IMR-90 (cell line): ENCODE results near the gene SEZ6L. TPM values are rescaled to one million over a fixed set of nuclear protein-coding genes. Genes with fewer than 3 reads are reported as not detected.

Experiments used
- ATAC-seq: fragments of 200-7000 bp; cut with Tn5 transposase; 2 replicates; pipeline ENCODE4 v1.9.1; 2020; ENCODE audit warnings: low read depth, mild to moderate bottlenecking, moderate library complexity
- BruUV-seq: library from RNA; stranded (reverse); fragments of 400-500 nt; replicated peaks from 2 replicates; lab custom pipeline; 2021; lab: Mats Ljungman, UMichigan
- CTCF ChIA-PET: fragments of 300-600 bp; formaldehyde crosslinking; extraction: SDS; loops from one replicate; lab custom pipeline; 2021; ENCODE audit warnings: antibody characterized with exemption; lab: Yijun Ruan, JAX
- POLR2A ChIA-PET: fragments of 300-600 bp; sonication (Branson Sonifier 250); formaldehyde crosslinking; loops from one replicate; lab custom pipeline; 2022; ENCODE audit warnings: antibody characterized with exemption; ENCODE audit not compliant: unreplicated experiment; lab: Charles Lee
- DNase-seq: peaks from one replicate; pipeline ENCODE4 v3.0.0; 2013
- H2AFZ ChIP-seq: replicated peaks from 2 replicates; pipeline ENCODE3; 2013; ENCODE audit warnings: low read length, mild to moderate bottlenecking; ENCODE audit not compliant: poor library complexity
- H2AK5ac ChIP-seq: 2 replicates; pipeline ENCODE4 v1.6.1; 2013; ENCODE audit warnings: low read depth, low read length, inconsistent platforms
- H2AK9ac ChIP-seq: replicated peaks from 2 replicates; pipeline ENCODE3; 2013; ENCODE audit warnings: mild to moderate bottlenecking, low read depth, low read length, moderate library complexity; ENCODE audit not compliant: poor library complexity
- H2BK120ac ChIP-seq: 2 replicates; pipeline ENCODE4 v1.6.1; 2013; ENCODE audit warnings: low read depth, low read length, inconsistent platforms
- H2BK15ac ChIP-seq: 3 replicates; pipeline ENCODE4 v1.6.1; 2013; ENCODE audit warnings: low read depth, low read length, inconsistent platforms
- H2BK20ac ChIP-seq: 2 replicates; pipeline ENCODE4 v1.6.1; 2013; ENCODE audit warnings: low read depth, mild to moderate bottlenecking, inconsistent platforms, low read length, moderate library complexity
- H2BK5ac ChIP-seq: 2 replicates; pipeline ENCODE4 v1.6.1; 2013; ENCODE audit warnings: mild to moderate bottlenecking, low read depth, low read length, inconsistent platforms; ENCODE audit not compliant: poor library complexity, severe bottlenecking
- H3K14ac ChIP-seq: replicated peaks from 2 replicates; pipeline ENCODE4 v1.6.1; 2013; ENCODE audit warnings: low read depth, low read length, inconsistent platforms
- H3K18ac ChIP-seq: 2 replicates; pipeline ENCODE4 v1.6.1; 2013; ENCODE audit warnings: low read depth, low read length, control low read depth
- H3K23ac ChIP-seq: 2 replicates; pipeline ENCODE4 v1.6.1; 2013; ENCODE audit warnings: low read depth, low read length, inconsistent platforms
- H3K27ac ChIP-seq: 2 replicates; pipeline ENCODE4 v1.5.1; 2013; ENCODE audit warnings: mild to moderate bottlenecking, control low read depth, low read length; ENCODE audit not compliant: insufficient read depth
- H3K27me3 ChIP-seq: 2 replicates; pipeline ENCODE4 v1.6.1; 2013; ENCODE audit warnings: low read length; ENCODE audit not compliant: control insufficient read depth, insufficient read depth
- H3K36me3 ChIP-seq: 2 replicates; pipeline ENCODE4 v1.6.1; 2013; ENCODE audit warnings: low read length, mixed read lengths; ENCODE audit not compliant: control insufficient read depth, insufficient read depth
- H3K4ac ChIP-seq: 2 replicates; pipeline ENCODE4 v1.6.1; 2013; ENCODE audit warnings: low read depth, low read length, inconsistent platforms
- H3K4me1 ChIP-seq: 2 replicates; pipeline ENCODE4 v1.6.1; 2013; ENCODE audit warnings: low read length, mixed read lengths; ENCODE audit not compliant: control insufficient read depth, insufficient read depth
- H3K4me2 ChIP-seq: 2 replicates; pipeline ENCODE4 v1.6.1; 2013; ENCODE audit warnings: low read depth, mild to moderate bottlenecking, control low read depth, low read length, moderate library complexity
- H3K4me3 ChIP-seq: 2 replicates; pipeline ENCODE4 v1.5.1; 2013; ENCODE audit warnings: low read depth, mild to moderate bottlenecking, control low read depth, low read length, moderate library complexity; ENCODE audit not compliant: insufficient read depth
- H3K56ac ChIP-seq: 2 replicates; pipeline ENCODE4 v1.6.1; 2013; ENCODE audit warnings: low read length, inconsistent platforms; ENCODE audit not compliant: insufficient read depth; ENCODE audit errors: extremely low read depth
- H3K79me1 ChIP-seq, 2 experiments: 2 replicates each; pipeline ENCODE4 v1.6.1; 2013; ENCODE audit warnings: low read length in 2 of 2, inconsistent platforms in 1 of 2, low read depth in 1 of 2
- H3K9ac ChIP-seq: 2 replicates; pipeline ENCODE4 v1.6.1; 2013; ENCODE audit warnings: low read depth, low read length, control low read depth
- H3K9me1 ChIP-seq: 2 replicates; pipeline ENCODE4 v1.6.1; 2013; ENCODE audit warnings: low read length, inconsistent platforms; ENCODE audit not compliant: insufficient read depth
- H3K9me3 ChIP-seq: 2 replicates; pipeline ENCODE4 v1.6.1; 2013; ENCODE audit warnings: low read length; ENCODE audit not compliant: control insufficient read depth, insufficient read depth
- H4K20me1 ChIP-seq: 2 replicates; pipeline ENCODE4 v1.6.1; 2013; ENCODE audit warnings: low read length, inconsistent platforms; ENCODE audit not compliant: insufficient read depth
- H4K5ac ChIP-seq: 2 replicates; pipeline ENCODE4 v1.6.1; 2013; ENCODE audit warnings: mild to moderate bottlenecking, low read depth, low read length, control low read depth
- H4K8ac ChIP-seq, 2 experiments: 2 replicates each; pipeline ENCODE4 v1.6.1; 2013; ENCODE audit warnings: low read depth in 2 of 2, low read length in 2 of 2, control low read depth in 1 of 2, inconsistent platforms in 1 of 2
- H4K91ac ChIP-seq: 2 replicates; pipeline ENCODE4 v1.6.1; 2013; ENCODE audit warnings: low read depth, low read length, inconsistent platforms; ENCODE audit not compliant: insufficient read depth
- CEBPB ChIP-seq: IDR thresholded peaks from 2 replicates; pipeline ENCODE4 v1.6.1; 2012; ENCODE audit warnings: low read depth, low read length, improper control_type of control experiment
- CHD1 ChIP-seq: IDR thresholded peaks from 2 replicates; pipeline ENCODE4 v1.6.1; 2012; ENCODE audit warnings: low read depth, low read length, improper control_type of control experiment
- CTCF ChIP-seq: conservative IDR thresholded peaks from 2 replicates; pipeline ENCODE4 v1.5.1; 2012; ENCODE audit warnings: mild to moderate bottlenecking, low read depth, low read length, improper control_type of control experiment
- MAZ ChIP-seq: IDR thresholded peaks from 2 replicates; pipeline ENCODE4 v1.6.1; 2012; ENCODE audit warnings: low read depth, mild to moderate bottlenecking, low read length, improper control_type of control experiment, moderate library complexity, borderline replicate concordance
- MXI1 ChIP-seq: IDR thresholded peaks from 2 replicates; pipeline ENCODE4 v1.6.1; 2012; ENCODE audit warnings: low read depth, mild to moderate bottlenecking, low read length, moderate library complexity, borderline replicate concordance
- NFE2L2 ChIP-seq: fragments of 150-350 bp; IDR thresholded peaks from 2 replicates; pipeline ENCODE4 v1.6.1; 2016; ENCODE audit warnings: low read depth, mild to moderate bottlenecking, low read length
- POLR2A ChIP-seq: IDR thresholded peaks from 2 replicates; pipeline ENCODE4 v1.6.1; 2012; ENCODE audit warnings: mild to moderate bottlenecking, low read depth, low read length
- RAD21 ChIP-seq: IDR thresholded peaks from 2 replicates; pipeline ENCODE4 v1.6.1; 2012; ENCODE audit warnings: low read length, improper control_type of control experiment
- RCOR1 ChIP-seq: IDR thresholded peaks from 2 replicates; pipeline ENCODE4 v1.6.1; 2012; ENCODE audit warnings: mild to moderate bottlenecking, low read length, improper control_type of control experiment; ENCODE audit not compliant: insufficient replicate concordance
- RFX5 ChIP-seq: IDR thresholded peaks from 2 replicates; pipeline ENCODE4 v1.8.0; 2012; ENCODE audit warnings: low read depth, mild to moderate bottlenecking, low read length, moderate library complexity
- SMC3 ChIP-seq: fragments of 150-350 bp; IDR thresholded peaks from 2 replicates; pipeline ENCODE4 v1.6.1; 2016; ENCODE audit warnings: low read depth, mild to moderate bottlenecking, antibody characterized with exemption, low read length, moderate library complexity
- WGBS, 2 experiments: methylation state at CpG; one replicate each; pipeline versions ENCODE4 v1.1.5 to v1.1.7; 2013; ENCODE audit warnings: missing lambda C conversion rate in 2 of 2; ENCODE audit not compliant: insufficient read length in 1 of 2; ENCODE audit errors: extremely low coverage in 2 of 2; 5-methylcytosine and 5-hydroxymethylcytosine counted together
- dilution Hi-C: fragments of 300-500 bp; cut with HindIII; formaldehyde crosslinking; loops from one replicate; pipeline ENCODE4 v1.14.3; 2018; ENCODE audit warnings: low sequenced_read_pairs; ENCODE audit not compliant: unreplicated experiment
- in situ Hi-C: fragments of 300-500 bp; cut with MboI; formaldehyde crosslinking; loops from 3 replicates; pipeline ENCODE4 v1.14.3; 2019; ENCODE audit warnings: low sequenced_read_pairs, inconsistent platforms, mixed read lengths
- intact Hi-C: fragments of 100-400 bp; cut with micrococcal nuclease; formaldehyde crosslinking; loops from 2 replicates; pipeline ENCODE4 v1.10.0; 2022
- polyA plus RNA-seq, 3 experiments: library from polyadenylated mRNA; depleted of rRNA; stranded (reverse); fragments of >200 nt; gene quantifications; 2 replicates each; pipeline ENCODE4 v1.2.3, GENCODE V29; 2012; ENCODE audit warnings: low replicate concordance in 1 of 3
- total RNA-seq: library from RNA; depleted of rRNA; stranded (reverse); fragments of >200 nt; gene quantifications from 2 replicates; pipeline ENCODE4 v1.2.3, GENCODE V29; 2012
- TF ChIP-seq, protein P1 (sequence below): fragments of 150-350 bp; IDR thresholded peaks from 2 replicates; pipeline ENCODE4 v1.6.1; 2017; ENCODE audit warnings: mild to moderate bottlenecking, antibody characterized with exemption, low read length, low read depth

The SEZ6L gene
- total and polyA plus RNA-seq, 2 of the 4 experiments (the other 2 are of a cell fraction): not detected

DNA sequence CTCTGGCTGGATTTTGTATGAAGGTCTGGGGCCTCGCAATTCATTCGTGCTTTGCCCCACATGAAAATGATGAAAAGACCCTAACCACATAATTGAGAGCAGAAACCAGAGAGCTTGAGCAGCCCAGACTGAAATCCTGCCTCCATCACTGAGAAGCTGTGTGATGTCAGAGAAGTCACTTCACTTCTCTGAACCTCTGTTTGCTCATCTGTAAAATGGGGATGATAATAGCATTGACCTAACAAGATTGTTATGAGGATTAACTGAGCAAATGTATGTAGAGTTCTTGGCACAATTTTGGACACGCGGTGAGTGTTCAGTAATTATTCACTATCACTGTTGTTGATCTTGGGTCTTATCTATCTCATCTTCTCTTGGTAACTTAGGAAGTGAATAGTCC, 203.6 kb downstream of the SEZ6L start:
- WGBS, 2 experiments: no CpG with 5 or more reads among the region's 4 CpGs
- H2AFZ ChIP-seq: no peak overlapping the region
- no peak overlapping the region for H4K8ac ChIP-seq
- ChIA-PET CTCF (no interaction called here), POLR2A (no interaction called here)
- no peak overlapping the region for H3K18ac ChIP-seq
- no peak overlapping the region for H3K14ac ChIP-seq
- no peaks in the 10 kb centered on the region for H3K79me1 ChIP-seq
- H2BK5ac ChIP-seq: no peak overlapping the region
- H3K4ac ChIP-seq: no peak overlapping the region
- intact Hi-C loops (no loop called here), in situ Hi-C loops (no loop called here), dilution Hi-C loops (no loop called here)
- TF ChIP-seq RFX5: no peak
- TF ChIP-seq SMC3: no peak
- TF ChIP-seq POLR2A: no peak
- TF ChIP-seq, protein P1, sequence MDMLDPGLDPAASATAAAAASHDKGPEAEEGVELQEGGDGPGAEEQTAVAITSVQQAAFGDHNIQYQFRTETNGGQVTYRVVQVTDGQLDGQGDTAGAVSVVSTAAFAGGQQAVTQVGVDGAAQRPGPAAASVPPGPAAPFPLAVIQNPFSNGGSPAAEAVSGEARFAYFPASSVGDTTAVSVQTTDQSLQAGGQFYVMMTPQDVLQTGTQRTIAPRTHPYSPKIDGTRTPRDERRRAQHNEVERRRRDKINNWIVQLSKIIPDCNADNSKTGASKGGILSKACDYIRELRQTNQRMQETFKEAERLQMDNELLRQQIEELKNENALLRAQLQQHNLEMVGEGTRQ: no peak
- TF ChIP-seq MAZ: no peak
- no peak for TF ChIP-seq RAD21
- no peak for TF ChIP-seq CTCF
- TF ChIP-seq MXI1: no peak
- no peak for TF ChIP-seq CHD1
- TF ChIP-seq CEBPB: no peak
- no peak for TF ChIP-seq RCOR1
- TF ChIP-seq NFE2L2: no peak
- no peak overlapping the region for H3K4me2 ChIP-seq
- no peak overlapping the region for H2BK15ac ChIP-seq
- H4K5ac ChIP-seq: no peak overlapping the region
- no peaks in the 10 kb centered on the region for H3K36me3 ChIP-seq
- no peak overlapping the region for H3K23ac ChIP-seq
- H3K9me3 ChIP-seq: no peaks in the 10 kb centered on the region
- no TSS peak for BruUV-seq
- H3K4me1 ChIP-seq: no peaks in the 10 kb centered on the region
- no peak overlapping the region for H2BK20ac ChIP-seq
- H4K91ac ChIP-seq: no peak overlapping the region
- H3K56ac ChIP-seq: no peak overlapping the region
- ATAC-seq: no peak
- no peak overlapping the region for H2AK9ac ChIP-seq
- no peak overlapping the region for H3K4me3 ChIP-seq
- H2BK120ac ChIP-seq: no peak overlapping the region
- H3K27ac ChIP-seq: no peak overlapping the region
- H3K9ac ChIP-seq: no peak overlapping the region
- H3K27me3 ChIP-seq: peaks cover 12% of the 10 kb centered on the region
- no peaks in the 10 kb centered on the region for H3K9me1 ChIP-seq
- no peaks in the 10 kb centered on the region for H4K20me1 ChIP-seq
- no peak for DNase-seq
- no peak overlapping the region for H2AK5ac ChIP-seq
